GM18505 (cell line): ENCODE measurements around the gene YARS1.
"Not testable (repeated sequence)": the region's sequence is repeated elsewhere in the genome, so short reads cannot be mapped to it uniquely, and the experiment has no call there.

Source experiments
- ATAC-seq: cut with Tn5 transposase; IDR thresholded peaks from one replicate; pipeline ENCODE4 v1.9.1; 2021; ENCODE audit not compliant: unreplicated experiment
- POLR2A ChIP-seq: IDR thresholded peaks from 4 replicates; pipeline ENCODE4 v1.6.1; 2011; ENCODE audit warnings: borderline replicate concordance; ENCODE audit not compliant: insufficient read depth, insufficient read length; ENCODE audit errors: extremely low read depth

The YARS1 gene

DNA sequence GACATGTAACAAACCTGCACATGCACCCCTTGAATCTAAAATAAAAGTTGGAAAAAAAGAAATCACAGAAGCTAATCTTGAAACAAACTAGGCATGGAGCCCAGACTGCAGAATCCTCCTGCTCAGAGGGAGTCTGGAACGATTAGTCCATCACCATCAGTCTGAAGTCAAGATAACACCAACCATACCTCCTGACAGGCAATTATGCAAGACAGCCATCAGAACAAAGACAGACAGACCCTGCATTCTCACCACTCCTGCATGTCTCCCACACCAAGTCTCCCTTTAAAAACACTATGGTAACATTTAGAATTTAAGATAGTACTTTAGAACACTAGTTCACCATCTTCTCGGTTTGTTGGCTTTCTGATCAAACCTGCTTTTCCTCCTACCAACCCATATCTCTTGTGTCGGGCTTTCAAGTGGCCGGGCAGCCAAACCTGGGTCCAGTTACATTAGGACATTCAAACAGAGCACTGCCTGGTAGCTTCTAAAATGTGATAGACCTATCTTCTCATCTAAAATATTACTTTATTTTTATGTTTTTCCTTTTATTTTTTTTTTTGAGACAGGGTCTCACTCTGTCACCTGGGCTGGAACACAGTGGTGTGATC, 10.1 kb downstream of the YARS1 start:
- TF ChIP-seq POLR2A, result no peak
- no peak for ATAC-seq

DNA sequence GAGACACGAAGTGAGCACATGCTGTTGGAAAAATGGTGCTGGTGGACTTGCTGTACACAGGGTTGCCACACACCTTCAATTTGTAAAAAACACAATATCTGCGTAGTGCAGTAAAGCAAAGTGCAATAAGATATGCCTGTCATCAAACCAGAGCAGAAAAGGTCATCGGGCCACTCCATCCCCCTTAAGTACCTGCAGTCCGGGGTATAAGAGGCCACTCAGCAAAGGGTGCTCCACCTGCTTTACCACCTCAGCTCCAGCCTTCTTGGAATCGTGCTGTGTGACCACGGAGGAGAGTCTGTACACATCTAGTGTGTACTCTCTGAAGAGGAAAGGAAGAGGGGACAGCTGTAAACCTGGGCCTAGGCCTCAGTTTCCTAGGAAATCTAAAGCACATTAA, 10.9 kb downstream of the YARS1 start:
- ATAC-seq, result no peak
- no peak for TF ChIP-seq POLR2A

DNA sequence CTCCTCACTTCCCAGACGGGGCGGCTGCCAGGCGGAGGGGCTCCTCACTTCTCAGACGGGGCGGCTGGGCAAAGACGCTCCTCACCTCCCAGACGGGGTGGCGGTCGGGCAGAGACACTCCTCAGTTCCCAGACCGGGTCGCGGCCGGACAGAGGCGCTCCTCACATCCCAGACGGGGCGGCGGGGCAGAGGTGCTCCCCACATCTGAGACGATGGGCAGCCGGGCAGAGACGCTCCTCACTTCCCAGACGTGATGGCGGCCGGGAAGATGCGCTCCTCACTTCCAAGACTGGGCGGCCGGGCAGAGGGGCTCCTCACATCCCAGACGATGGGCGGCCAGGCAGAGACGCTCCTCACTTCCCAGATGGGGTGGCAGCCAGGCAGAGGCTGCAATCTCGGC, 12.7 kb downstream of the YARS1 start:
- not testable (repeated sequence) for ATAC-seq

DNA sequence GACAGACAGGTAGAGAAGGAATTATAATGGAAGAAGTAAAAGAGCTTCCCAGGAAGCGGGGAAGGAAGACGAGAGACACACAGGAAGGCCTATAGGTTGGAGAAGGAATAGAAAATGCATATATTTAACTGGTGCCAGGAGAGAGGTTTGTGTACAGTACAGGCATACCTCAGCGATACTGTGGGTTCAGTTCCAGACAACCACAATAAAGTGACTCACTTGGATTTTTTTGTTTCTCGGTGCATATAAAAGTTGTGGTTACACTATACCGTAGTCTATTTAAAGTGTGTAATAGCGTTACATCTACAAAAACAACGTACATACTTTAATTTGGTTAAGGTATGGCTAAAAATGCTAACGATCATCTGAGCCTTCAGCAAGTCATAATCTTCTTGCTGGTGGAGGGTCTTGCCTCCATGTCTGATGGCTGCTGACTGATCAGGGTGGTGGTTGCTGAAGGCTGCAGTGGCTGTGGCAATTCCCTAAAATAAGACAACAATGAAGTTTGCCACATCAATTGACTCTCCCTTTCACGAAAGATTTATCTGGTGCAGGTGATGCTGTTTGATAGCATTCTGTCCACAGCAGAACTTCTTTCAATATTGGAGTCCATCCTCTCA, 16.0 kb downstream of the YARS1 start:
- TF ChIP-seq POLR2A, result no peak
- no peak for ATAC-seq

DNA sequence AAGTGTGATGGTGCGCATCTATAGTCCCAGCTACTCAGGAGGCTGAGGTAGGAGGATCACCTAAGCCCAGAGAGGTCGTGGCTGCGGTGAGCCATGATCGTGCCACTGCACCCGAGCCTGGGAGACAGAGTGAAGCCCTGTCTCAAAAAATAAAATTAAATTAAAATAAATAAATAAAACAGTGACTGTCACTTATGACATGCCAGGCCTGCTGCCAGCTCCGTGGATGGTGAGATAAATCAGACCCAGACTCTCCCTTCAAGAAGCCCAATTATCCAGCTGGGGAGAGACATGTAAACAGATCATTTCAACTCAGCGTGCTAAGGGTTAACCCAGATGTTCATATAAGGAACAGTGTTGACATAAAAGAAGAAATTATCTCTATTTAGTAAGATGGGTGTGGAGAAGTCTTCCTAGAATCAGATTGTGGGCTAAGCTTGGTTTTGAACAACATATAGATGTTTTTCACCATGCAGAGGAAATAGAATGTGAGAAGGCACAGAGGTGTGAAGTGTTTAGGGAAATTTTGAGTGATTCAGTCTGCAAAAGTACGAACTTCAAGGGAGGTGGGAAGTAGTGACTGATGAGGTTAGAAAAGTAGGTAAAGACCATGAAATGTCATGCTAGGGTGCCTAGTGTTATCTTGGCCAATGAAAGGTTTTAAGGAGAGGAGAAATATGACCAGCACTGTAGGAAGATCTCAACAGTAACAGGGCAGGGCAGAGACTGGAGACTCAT, 18.3 kb downstream of the YARS1 start:
- TF ChIP-seq POLR2A, result no peak
- no peak for ATAC-seq

DNA sequence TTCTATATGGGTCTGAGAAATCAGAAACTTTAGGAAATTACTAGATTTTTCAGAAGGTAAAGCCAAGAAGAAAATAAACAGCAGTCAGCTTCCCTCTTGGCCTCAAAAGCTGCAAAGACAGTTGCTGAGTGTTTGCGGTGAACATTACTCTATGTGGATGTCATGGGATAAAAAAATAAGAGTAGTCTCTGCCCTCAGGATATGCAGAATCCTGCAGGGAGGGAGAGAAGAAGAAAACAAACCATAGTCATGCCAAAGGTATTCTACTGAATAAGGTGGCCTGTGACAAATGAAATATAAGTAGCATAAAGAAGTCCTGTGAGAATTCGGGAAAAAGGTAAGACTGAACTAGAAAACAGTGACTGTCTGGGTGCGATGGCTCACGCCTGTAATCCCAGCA, 19.0 kb downstream of the YARS1 start:
- TF ChIP-seq POLR2A, result no peak
- no peak for ATAC-seq

DNA sequence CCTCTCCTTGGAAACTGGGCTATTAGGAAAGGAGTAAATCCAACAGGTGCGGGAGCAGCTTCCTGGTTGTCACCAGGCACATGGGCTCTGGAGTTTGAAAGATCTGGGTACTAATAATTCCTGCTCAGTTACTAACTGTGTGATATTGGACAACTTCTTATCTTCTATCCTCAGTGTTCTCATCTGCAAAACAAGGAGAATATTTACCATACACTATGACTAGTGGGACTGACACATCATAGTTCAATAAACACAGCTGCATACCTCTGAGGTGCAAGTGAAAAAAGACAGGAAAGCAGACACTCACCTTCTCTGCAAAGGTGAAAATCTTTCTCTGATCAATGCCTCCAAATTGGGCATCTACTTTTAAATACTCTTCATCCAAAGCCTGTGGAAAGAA, 19.7 kb downstream of the YARS1 start:
- no peak for TF ChIP-seq POLR2A
- no peak for ATAC-seq

DNA sequence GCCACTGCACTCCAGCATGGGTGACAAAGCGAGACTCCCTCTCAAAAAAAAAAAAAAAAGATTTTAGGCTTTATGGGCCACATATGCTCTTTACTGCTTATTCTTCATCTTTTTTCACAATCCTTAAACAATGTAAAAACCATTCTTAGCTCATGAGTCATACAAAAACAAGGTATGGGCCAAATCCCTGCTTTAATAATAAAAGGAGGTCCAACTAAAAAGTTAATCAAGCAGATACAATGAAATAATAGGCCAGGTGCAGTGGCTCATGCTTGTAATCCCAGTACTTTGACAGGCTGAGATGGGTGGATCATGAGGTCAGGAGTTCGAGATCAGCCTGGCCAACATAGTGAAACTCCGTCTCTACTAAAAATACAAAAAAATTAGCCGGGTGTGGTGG, 21.4 kb downstream of the YARS1 start:
- not testable (repeated sequence) for ATAC-seq

DNA sequence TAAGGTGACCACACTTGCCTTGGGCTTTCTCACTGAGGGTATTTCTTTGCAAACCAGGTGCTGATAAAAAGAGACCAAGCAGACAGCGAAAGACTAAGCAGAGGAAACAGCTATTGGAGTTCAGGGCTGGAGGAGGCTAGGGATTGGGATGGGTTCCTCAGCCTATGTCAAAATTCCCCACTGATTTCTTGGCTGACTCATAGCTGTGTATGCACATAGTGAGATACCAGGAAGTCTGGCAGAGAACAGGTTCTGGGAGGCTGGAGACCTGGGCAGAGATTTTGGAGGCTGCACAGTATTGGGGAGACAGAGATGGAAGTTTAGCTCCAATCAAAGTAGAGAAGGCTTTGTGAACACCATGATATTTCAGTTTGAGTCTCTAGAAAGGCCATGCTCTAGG, 25.3 kb downstream of the YARS1 start:
- no peak for ATAC-seq
- TF ChIP-seq POLR2A, result no peak

DNA sequence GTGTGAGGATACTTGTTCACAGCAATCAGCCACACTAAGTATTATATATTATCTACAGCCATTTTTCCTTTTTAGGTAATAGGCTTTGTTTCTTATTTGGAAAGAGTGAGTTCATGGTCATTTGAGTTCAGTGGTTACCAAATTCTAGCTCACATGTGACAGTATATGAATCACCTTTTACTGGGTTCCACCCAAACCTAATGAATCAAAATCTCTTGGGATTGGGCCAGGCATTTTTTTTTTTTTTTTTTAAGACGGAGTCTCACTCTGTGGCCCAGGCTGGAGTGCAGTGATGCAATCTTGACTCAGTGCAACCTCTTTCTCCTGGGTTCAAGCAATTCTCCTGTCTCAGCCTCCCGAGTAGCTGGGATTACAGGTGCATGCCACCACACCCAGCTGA, 27.8 kb downstream of the YARS1 start:
- ATAC-seq, result not testable (repeated sequence)

DNA sequence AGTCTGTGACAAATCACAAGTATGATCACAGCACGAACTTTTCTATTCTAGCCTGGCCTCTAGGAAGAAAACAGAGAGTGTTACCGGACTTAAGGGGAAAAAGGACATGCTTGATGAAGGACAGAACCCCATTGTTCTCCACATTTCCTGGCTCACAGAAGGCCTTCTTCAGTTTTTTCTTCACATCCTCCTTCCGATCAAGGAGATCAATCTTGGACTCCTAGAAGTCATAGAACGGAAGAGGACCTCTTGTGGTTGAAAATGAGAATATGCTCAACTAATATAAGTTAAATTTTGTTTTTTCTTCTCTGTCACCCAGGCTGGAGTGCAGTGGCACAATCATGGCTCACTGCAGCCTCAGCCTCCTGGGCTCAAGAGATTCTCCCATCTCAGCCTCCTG, 30.3 kb downstream of the YARS1 start:
- ATAC-seq, result no peak
- no peak for TF ChIP-seq POLR2A

DNA sequence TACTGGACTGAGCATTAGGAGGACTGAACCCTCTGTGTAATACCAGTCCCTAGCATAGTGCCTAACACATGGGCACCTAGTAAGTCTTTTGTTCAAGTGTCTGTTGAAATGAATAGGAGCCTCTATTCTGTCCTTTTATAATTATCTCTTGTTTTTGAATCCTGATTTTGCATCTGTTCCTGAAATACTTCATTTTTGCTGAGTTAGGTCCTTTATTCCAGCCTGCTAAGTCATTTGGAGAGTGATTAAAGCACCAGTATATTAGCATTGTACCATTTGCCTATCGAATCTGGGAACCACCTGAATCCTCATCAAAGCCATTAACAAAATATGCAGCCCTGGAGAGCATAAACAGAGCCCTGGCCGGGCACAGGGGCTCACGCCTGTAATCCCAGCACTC, 32.3 kb downstream of the YARS1 start:
- TF ChIP-seq POLR2A, result no peak
- ATAC-seq, result no peak

DNA sequence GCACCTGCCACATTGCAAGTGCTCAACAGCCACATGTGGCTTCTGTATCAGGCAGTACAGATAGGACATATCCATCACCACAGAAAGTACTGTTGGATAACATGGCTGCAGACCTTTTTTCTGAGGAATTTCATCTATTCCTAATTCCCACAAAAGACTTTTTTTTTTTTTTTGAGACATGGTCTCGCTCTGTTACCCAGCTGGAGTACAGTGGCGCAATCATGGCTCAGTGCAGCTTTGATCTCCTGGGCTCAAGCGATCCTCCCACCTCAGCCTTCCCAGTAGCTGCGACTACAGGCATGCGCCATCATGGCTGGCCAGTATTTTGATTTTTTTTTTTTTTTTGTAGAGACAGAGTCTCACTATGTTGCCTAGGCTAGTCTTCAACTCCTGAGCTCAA, 33.3 kb downstream of the YARS1 start:
- no peak for ATAC-seq
- no peak for TF ChIP-seq POLR2A

DNA sequence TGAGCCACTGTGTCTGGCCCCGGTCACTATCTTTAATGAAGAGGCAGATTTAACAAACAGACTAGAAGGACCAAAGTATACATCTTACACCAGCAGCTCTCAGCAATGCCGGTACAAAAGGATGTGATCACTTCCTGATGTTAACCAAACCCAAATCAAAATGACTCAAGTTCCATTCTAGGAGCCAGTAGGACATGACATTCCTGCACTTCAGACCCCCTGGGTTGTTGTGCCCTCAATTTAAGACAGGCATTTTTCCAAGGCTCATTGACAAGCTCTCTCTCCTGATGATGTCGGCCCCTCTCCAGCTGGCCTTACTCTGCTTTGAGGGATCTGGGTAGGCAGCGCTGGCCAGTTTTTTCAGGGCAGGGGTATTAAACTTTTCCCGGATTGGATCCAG, 35.1 kb downstream of the YARS1 start:
- no peak for ATAC-seq
- TF ChIP-seq POLR2A, result no peak
